NCI-H524 (cell line): ENCODE measurements around the gene UBAC1.
"Not testable (repeated sequence)": the region's sequence is repeated elsewhere in the genome, so short reads cannot be mapped to it uniquely, and the experiment has no call there.

ENCODE experiments used
- DNase-seq, 2 experiments: peaks; one replicate each; lab custom pipeline; 2025; lab: John Stamatoyannopoulos, UW

The UBAC1 gene

DNA sequence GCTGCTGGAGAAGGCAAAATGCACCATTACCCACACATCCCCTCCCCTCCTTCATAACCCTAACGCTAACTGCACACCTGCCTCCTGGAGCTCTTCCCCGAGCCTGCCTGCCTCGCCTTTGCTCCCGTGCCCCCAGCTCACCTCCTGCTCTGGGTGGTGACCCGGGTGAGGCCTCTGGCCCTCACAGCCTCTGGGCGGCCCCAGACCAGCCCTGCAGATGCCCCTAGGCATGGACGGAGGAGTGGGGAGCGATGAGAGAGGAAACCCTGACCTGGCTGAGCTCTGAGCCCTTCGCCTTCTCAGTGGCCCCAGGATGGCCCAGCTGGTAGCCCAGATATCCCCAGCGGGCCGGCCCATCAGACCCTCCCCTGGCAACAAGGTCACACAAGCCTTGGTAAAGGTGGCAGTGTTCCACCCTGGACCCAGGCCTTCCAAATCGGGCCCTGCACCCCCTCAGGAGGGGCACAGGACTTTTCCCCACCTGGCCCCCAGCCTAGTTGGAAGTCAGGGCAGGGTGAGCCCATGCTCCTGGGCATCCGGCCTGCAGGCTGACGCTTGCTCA, 39.3 kb downstream of the UBAC1 start:
- no peak for DNase-seq

GRCh38 chr9:135920973-135921585, 40.1 kb downstream of the UBAC1 start:
- no peak for DNase-seq

GRCh38 chr9:135920256-135920930, 40.8 kb downstream of the UBAC1 start:
- no peak for DNase-seq

DNA sequence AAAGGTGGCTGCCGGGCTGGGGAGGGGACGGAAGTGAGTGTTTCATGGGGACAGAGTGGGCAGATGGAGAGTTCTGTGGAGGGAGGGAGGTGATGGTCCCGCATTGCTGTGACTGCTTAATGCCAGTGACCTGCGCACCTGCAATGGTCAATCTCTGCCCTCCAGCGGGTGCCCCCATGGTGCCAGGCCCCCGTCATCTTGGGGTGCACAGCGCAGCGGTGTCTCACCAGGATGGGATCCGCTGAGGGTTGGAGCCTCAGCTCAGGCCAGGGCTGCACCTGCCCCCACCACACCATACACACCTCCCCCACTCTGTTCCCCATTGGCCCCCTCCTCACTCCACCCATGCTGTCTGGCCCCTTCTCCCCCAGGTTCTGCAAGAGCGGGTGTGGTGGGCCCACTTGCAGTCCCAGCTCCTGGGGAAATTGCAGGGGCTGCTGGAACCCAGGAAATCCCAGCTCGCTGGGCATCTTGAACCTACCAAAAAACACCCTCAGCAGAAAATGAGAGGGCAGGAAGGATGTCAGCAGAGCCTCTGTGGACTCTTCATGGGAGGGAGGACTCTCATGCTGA, 41.8 kb downstream of the UBAC1 start:
- DNase-seq = no peak

- not testable (repeated sequence) for DNase-seq
Observed at GRCh38 chr9:135916227-135916626, 44.9 kb downstream of the UBAC1 start.

DNA sequence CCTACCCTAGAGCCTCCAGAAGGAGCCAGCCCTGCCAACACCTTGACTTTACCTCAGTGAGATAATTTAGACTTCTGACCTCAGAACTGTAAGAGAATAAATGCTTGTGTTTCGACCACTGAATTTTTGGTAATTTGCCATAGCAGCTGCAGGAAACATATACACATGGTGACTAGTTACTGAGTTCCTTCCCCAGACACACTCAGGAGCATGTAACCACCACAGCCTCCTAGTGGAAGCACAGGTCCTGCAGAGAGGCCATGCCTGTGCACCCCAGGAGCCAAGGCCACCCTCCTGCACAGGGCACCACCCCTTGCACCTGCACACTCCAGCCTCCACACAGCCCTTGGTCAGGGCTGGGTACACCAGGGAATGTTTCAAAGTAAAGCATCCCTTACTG, 46.3 kb downstream of the UBAC1 start:
- no peak for DNase-seq

DNA sequence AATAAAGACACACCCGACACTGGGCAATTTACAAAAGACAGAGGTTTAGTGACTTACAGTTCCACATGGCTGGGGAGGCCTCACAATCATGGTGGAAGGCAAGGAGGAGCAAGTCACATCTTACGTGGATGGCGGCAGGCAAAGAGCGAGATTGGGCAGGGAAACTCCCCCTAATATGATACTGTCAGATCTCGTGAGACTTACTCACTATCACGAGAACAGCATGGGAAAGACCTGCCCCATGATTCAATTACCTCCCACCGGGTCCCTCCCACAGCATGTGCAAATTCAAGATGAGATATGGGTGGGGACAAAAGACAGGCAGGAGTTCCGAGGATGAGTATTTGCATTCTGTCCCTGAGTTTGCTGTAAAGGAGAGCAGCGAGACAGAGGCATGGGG, 49.9 kb downstream of the UBAC1 start:
- not testable (repeated sequence) for DNase-seq

DNA sequence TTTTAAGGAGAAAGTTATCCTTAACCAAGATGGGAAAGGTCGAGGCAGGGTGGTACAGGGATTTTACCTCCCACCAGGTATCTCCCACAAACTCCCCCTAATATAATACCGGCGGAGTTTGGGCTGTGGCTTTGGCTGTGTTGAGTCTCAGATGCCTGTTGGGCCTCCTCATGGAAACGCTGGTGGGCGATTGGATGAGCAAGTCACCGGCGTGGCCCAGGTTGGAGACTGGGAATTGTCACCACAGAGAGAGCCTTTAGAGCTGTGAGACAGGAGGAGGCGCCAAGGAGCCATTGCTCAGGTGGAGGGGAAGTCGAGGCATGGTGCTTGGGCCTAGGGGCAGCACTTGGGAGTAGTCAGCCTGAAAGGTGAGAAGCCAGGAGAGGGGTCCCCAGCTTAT, 50.4 kb downstream of the UBAC1 start:
- DNase-seq = no peak

GRCh38 chr9:135910216-135910615, 51.0 kb downstream of the UBAC1 start:
- no peak for DNase-seq

DNA sequence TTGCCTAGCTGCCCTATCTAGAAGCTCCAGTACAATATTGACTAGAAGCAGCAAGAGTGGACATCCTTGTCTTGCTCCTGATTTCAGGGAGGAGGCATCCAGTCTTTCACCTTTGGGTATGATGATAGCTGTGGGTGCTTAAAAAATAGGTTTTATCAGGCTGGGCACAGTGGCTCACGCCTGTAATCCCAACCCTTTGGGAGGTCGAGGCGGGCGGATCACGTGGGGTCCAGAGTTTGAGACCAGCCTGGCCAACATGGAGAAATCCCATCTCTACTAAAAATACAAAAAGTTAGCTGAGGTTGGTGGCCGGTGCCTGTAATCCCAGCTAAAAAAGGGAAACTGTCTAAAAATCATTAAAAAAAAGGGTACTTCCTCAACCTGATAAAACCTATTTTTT, 51.8 kb downstream of the UBAC1 start:
- DNase-seq = no peak

DNA sequence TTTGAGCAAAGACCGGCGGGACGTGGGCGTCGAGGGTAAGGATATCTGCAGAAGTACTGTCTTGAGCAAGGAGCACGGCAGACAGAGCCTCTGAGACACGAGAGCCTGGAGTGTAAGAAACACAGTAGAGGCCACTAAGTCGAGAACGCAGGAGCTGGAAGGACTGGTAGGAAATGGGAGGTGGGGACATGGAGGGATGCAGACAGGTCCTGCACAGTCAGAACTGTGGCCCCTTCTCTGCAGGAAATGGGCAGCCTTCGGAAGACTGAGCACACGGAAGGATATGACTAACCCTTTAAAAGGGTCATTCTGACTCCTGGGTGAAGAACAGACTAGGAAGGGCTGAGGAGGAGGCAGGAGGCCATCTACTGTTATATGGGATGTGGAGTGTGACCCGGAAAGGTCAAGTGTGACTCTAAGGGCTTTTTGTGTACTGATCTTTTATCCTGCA, 52.4 kb downstream of the UBAC1 start:
- DNase-seq = no peak

GRCh38 chr9:135908093-135908753, 53.0 kb downstream of the UBAC1 start:
- no peak for DNase-seq

DNA sequence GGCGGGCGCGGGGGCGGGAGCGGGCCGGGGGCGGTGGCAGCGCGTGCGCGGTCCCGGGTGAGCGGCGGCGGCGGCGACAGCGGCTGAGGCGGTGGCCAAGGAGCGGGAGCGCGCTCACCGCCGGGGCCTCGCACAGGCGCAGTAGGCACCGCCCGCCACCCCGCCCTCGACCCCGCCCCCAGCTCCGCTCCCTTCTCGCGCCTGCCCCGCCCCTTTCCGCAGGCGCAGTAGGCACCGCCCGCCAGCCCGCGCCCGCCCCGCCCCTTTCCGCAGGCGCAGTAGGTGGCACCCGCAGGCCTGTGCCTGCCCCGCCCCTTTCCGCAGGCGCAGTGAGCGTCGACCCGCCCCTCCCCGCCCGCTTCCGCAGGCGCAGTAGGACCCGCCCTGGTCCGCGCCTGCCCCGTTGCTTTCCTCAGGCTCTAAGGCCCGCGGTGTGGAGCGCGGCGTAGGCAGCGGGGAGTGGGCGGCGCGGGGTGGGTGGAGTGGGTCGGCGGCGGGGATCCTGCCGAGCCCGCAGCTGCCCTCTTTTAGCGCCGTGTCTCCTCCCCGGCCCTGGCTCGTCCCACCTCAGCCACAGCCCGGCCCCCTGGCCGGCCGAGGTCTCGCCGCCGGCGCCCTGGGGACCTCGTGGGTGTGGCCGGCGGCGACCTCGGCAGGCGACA, 53.6 kb downstream of the UBAC1 start, which contains the start of gene CAMSAP1:
Gene CAMSAP1 (minus strand): TSS at position 116 of the 662 bp plus-strand sequence. CDS start 387 bp downstream, outside the sequence.
- peak; percentile 77 to 94 for DNase-seq

DNA sequence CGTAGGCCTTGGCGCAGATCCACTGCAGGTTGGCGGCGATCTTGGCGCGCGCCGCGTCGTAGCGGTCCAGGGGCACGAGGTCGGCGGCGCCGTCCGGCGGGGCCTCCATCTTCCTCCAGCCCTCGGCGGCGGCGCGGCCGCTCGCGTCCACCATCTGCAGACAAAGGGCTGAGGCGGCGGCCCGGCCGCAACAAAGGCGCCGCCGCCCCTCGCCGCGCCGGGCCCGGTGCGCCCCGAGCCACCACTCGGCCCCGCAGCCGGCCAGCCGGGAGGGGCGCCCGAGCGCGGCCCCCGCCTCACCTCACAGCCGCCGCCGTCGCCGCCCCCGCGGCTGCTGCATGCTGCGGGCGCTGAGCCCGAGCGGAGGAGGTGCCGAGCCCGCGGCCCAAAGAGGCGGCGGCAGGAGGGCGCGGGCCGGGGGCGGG, 54.2 kb downstream of the UBAC1 start:
- DNase-seq = peak in 1 of 2 experiments; percentile 56

DNA sequence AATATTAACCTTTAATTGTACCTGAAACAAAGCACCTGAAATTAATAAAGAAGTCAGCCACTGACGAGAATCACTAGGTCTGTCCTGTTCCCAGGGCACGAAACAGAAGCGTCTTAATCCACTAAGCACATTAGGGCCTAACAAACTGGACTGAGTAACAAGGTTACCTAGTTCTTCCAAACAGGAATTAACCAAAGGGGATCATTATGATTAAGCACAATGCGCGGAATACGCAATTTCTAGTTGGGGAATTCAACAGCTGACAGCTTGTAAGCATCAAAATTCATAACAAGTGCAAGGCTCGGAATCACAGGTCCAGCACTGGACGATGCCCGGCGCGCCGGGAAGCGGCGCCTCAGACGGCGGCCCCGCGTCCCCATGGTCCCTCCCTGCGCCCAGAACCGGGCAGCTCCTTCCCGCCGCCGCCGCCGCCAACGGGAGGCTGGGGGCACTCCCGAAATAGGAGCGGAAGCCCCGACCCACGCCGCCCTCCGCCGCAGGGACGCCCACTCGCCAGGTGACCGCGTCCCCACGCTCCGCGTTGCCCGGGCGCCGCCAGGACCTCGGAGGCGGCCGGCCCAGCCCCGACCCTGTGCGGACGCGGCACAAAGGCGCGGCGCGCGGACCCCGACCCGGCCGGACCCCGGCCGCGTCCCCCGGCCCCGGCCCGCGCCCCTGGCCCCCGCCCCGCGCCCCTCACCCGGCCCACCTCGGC, 54.7 kb downstream of the UBAC1 start:
- DNase-seq = peak in 1 of 2 experiments; percentile 62

GRCh38 chr9:135905380-135906258, 55.6 kb downstream of the UBAC1 start:
- no peak for DNase-seq

DNA sequence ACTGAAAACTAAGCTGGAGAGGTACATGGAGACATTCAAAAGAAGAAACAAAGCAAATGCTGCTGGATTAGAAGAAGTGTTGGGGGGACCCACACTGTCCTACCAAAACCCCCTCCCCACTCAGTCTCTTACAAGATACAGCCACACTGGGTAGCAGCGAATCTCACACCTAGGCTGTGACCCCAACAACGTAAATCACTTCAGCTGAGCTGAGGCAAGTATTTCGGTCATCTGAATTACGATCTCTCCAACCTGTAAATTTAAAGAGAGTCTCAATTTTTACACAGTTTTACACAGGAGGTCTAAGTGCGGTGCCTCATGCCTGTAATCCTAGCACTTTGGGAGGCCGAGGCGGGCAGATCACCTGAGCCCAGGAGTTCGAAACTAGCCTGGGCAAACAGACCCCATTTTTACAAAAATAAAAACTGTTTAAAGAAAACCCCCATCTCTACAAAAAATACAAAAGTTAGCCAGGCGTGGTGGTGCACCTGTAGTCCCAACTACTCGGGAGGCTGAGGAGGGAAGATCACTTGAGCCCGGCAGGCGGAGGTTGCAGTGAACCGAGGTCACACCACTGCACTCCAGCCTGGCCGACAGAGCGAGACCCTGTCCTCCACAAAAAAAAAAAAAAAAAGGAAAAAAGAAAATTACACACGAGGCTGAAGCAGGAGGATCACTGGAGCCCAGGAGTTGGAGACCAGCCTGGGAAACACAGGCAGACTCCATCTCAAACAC, 57.2 kb downstream of the UBAC1 start:
- no peak for DNase-seq

GRCh38 chr9:135903358-135903656, 57.9 kb downstream of the UBAC1 start:
- DNase-seq = no peak

DNA sequence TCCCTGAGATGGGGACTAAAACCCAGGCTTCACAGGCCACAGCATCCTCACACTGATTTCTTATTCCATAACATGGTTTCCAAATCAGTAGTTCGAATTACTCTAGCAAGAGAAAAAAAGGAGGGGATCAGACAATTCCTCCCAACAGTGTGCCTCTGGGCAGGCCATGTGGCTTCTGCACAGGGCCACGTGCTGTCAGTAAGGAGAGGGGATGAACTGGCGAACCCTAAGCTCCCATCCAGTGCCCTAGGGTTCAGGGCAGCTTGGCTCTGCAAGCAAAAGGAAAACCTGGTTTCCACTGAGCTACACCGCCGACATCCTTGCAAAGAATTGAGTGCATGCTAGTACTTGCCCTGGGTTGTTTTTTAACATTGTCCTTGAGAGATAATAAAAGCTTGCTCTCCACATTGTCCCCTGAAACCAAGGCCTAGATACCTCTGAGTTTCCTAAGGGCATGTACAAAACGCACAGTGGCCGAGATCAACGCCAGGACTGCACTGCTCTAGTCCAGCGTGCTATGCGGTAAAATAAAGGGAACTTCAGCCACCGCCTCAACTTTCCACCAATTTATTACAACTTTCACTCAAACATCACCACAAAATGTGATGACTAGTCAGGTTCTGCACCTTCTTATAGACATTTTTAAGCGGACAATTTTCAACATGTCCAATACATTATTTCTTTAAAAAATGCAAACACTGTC, 58.4 kb downstream of the UBAC1 start:
- no peak for DNase-seq
